ENCODE measurements around the gene CD46.

DNA sequence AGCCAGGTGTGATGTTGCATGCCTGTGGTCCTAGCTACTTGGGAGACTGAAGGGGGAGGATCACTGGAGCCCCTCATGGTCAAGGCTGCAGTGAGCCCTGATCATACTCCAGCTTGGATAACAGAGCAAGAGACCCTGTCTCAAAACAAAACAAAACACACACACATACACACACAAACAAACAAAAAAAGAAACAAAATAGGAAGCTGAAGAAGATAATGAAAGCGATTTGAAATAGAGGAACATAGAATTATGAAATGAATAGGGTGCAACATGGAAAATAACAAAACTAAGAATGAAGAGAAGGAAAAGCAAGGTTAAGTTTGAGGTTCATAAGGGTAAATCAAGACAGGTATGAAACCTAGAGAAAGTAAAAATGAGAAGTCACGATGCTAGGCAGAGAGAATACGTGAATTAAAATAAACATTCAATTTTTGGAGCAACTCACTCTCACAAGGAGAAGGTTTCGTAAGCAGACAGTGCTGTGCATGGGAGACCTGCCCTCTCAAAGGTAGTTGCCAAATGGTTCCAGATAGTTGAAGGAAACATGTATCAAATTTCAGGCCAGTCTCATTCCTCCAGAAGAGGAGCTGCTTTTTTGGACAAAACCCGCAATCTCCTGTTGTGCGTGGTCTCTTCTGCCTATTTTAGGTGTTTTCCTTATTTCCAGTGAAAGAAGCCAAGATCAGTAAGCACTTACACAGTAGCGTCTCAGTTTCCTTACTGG lies 3.3 kb downstream of the CD46 start:
- TF ChIP-seq EZH2 (IDR thresholded peaks at IDR 0.05; ENCODE audit: low read depth) (no peak), CTCF (conservative IDR thresholded peaks at IDR 0.05) (no peak)
